Activated CD8-positive, alpha-beta memory T cell treated with anti-CD3 and anti-CD28 coated beads, Interleukin-2, amount 50 U/mL, for 48 hours (primary cell): Measurements from ENCODE around the gene AKAP7.
"Not testable (repeated sequence)": the region's sequence is repeated elsewhere in the genome, so short reads cannot be mapped to it uniquely, and the experiment has no call there.

ENCODE experiments used
- DNase-seq: peaks from one replicate; pipeline ENCODE4 v3.0.0-alpha.2; 2020

Gene AKAP7

DNA sequence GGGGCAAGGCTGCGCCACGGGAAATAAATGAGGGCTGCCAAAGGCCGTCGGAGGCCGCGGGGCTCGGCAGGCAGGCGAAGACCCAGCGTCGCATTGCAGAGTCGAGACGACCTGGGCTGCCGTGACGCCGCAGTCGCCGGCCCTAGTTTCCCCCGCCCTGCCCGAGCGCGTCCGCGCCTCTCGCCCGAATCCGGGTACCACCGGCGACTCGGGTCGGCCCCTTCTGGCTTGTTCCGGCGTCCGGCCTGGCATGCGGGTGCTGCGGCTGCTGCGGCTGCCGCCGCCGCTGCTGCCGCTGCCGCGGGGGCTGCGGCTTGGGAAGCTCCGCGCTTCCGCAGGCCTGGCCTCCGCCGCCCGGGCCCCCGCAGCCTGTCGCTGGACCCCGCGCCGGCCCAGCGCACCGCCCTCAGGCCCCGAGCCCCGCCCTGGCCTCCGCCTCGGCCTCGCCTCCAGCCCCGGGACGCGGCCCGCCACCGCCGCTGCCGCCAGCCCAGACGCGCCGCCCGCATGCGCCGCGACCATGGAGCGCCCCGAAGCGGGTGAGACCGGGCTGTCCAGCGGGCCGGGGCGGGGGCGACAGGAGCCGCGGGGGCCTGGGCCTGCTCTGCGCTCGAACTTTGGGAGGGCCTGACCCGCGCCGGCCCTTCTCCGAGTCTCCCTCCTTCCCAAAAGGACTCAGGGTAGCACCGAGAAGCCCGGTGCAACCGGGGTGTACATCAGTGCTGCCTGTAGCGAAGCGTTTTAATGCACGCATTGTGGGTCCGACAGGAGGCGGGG lies at the start of gene AKAP7:
Gene AKAP7 (plus strand): TSS at position 224 of the 777 bp plus-strand sequence. CDS start 297 bp downstream, at position 521.
- DNase-seq, result peak; percentile 86

- not testable (repeated sequence) for DNase-seq
Measured at GRCh38 chr6:131090339-131090738, 44.9 kb upstream of the AKAP7 start.

GRCh38 chr6:131091944-131092343 lies 43.3 kb upstream of the AKAP7 start:
- not testable (repeated sequence) for DNase-seq

- DNase-seq, result no peak
Measured at GRCh38 chr6:131093334-131093733, 41.9 kb upstream of the AKAP7 start.

DNA sequence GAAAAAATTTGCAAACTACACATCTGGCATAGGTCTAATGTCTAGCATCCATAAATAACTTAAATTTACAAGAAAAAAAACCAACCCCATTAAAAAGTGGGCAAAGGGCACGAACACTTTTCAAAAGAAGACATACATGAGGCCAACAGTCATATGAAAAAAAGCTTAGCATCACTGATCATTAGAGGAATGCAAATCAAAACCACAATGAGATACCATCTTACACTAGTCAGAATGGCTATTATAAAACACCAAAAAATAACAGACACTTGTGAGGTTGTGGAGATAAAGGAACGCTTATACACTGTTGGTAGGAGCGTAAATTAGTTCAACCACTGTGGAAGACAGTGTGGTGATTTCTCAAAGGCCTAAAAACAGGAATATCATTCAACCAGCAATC lies 38.5 kb upstream of the AKAP7 start:
- DNase-seq, result no peak

GRCh38 chr6:131101911-131102680 lies 33.2 kb upstream of the AKAP7 start:
- no peak for DNase-seq

- DNase-seq, result no peak
Measured at GRCh38 chr6:131103296-131103695, 32.0 kb upstream of the AKAP7 start.

GRCh38 chr6:131103901-131104300 lies 31.4 kb upstream of the AKAP7 start:
- no peak for DNase-seq

DNA sequence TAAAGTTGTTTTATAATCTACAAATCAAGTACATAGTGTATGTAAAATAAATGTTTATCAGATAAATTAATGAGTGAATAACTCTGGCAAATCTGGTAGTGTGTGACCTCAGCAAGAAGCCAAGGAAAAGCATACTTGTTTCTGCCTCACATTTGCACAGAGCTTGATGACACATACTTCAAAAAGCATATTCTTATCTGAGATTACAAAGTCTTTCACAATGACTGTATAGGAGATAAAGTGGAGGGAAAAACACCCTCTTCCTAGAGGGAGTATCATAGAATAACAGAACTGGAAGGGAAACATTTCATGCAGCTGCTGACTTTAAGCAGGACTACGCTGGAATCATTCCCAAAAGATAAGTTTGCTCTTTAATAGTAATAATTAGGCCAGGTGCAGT lies 28.1 kb upstream of the AKAP7 start:
- no peak for DNase-seq

DNA sequence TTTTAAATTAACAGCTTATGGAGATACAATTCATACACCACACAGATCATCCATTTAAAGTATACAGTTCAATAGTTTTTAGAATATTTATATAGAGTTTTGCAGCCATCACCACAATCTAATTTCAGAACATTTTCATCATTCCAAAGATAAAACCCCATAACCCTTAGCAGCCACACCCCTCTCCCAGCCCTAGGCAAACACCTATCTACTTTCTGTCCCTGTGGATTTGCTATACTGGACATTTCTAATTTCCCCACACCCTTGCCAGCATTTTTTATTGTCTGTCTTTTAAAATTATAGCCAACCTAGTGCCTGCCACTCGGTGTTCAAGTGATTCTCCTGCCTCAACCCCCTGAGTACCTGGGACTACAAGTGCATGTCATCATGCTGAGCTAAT lies 23.0 kb upstream of the AKAP7 start:
- DNase-seq, result no peak

GRCh38 chr6:131115651-131116050 lies 19.6 kb upstream of the AKAP7 start:
- DNase-seq, result no peak

- DNase-seq, result no peak
Measured at GRCh38 chr6:131116321-131116720, 18.9 kb upstream of the AKAP7 start.

- DNase-seq, result no peak
Measured at GRCh38 chr6:131116755-131117360, 18.4 kb upstream of the AKAP7 start.

DNA sequence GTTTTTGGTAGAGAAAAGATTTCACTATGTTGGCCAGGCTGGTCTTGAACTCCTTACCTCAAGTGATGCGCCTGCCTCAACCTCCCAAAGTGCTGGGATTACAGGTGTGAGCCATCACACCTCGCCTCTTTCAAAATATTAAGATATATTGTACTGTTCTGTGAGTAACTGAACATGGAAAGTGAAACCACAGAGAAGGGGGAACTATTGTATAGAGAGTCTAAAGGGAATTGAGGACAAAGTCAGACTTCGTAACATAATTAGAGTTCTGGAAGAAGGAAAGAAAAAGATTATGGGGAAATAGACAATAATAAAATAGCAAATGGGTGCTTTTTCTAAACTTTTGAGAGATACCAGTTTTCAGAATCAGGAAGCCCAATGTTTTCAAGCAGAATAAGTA lies 17.4 kb upstream of the AKAP7 start:
- no peak for DNase-seq

GRCh38 chr6:131122007-131122406 lies 13.3 kb upstream of the AKAP7 start:
- no peak for DNase-seq

GRCh38 chr6:131122516-131122915 lies 12.8 kb upstream of the AKAP7 start:
- DNase-seq, result no peak

DNA sequence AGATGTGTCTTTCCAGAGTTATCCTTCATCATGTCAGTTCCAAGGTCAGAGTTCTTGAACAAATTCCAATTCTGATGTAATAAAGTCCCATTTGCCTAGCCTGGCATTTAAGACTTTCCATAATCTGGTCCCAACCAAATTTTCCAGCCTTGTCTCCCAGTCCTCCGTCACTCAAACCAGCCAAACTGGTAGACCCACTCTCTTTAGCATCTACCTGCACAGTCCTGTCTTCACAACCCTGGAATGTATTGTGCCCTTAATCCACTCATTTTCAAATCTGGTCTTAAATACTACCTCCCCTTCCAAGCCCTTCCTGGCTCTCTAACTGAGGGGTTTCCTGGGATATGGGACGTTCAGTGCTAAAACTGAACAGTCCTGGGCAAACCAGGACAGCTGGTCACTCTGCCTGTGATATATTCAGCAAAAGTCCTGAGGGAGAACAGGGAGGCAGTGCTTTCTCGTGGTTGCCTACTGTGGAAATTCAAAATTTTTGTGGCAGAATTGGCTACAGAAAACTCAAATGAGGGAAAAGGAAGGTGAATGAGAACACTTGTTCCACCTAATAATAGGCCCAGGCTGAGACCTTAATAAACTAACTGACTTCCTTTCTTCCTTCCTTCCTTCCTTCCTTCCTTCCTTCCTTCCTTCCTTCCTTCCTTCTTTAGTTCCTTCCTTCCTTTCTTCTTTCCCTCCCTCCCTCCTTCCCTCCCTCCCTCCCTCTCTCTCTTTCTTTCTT lies 10.8 kb upstream of the AKAP7 start:
- DNase-seq, result no peak

DNA sequence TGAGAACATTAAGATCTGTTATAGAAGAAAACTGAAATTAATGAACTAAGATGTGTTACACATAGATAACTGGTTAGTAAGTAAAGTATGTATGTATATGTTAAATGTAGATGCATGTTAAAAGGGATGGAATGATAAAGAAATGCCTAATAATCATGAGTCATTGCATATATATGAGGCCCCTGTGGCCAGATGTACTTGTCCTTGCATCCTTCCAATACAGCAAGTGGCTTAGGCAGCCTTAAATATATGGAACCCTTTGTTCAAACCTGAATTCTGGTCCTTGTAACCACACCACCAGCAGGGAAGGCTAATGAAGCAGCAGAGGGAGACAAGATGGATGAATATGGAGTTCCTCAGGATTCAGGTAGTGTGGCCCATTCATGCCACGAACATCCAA lies 9.8 kb upstream of the AKAP7 start:
- DNase-seq, result no peak

GRCh38 chr6:131129689-131130553 lies 5.3 kb upstream of the AKAP7 start:
- DNase-seq, result no peak

GRCh38 chr6:131130554-131130940 lies 4.7 kb upstream of the AKAP7 start:
- DNase-seq, result no peak

GRCh38 chr6:131132360-131132759 lies 2.9 kb upstream of the AKAP7 start:
- DNase-seq, result no peak
